ENCODE data around the gene CTU2. TPM values are rescaled to one million over a fixed set of nuclear protein-coding genes. Genes with fewer than 3 reads are reported as not detected.

Gene CTU2
- total and polyA plus RNA-seq, 2 donors (not counting 1 experiment from before 2014, with no cell fraction given), result 7.6 to 11.9 TPM

GRCh38 chr16:88744577-88745521 lies 38.5 kb downstream of the CTU2 start:
- H3K9ac ChIP-seq (ENCODE audit: insufficient read depth, low read length), result no peak overlapping the region
- H2AFZ ChIP-seq (ENCODE audit: low read length), result no peak overlapping the region
- H3K4me1 ChIP-seq (ENCODE audit: control insufficient read depth, extremely low read depth, insufficient read depth, low read length), result peaks cover 2% of the 10 kb centered on the region
- H3K4me3 ChIP-seq (replicated peaks in 1 of 4; ENCODE audit: control extremely low read depth in 1 of 4, insufficient read depth in 1 of 4, low read depth in 3 of 4, low read length in 4 of 4), result no peak overlapping the region
- peaks cover 30% of the 10 kb centered on the region for H3K36me3 ChIP-seq (ENCODE audit: control insufficient read depth, insufficient read depth, low read length)
- H3K9me3 ChIP-seq (ENCODE audit: control insufficient read depth, insufficient read depth, low read depth, low read length), result no peaks in the 10 kb centered on the region
- H4K20me1 ChIP-seq (ENCODE audit: control insufficient read depth, extremely low read depth, insufficient read depth, low read length), result peaks cover 1% of the 10 kb centered on the region
- H3K79me2 ChIP-seq (ENCODE audit: control insufficient read depth, insufficient read depth, low read length), result peaks cover 34% of the 10 kb centered on the region
- no peak overlapping the region for H3K4me2 ChIP-seq (ENCODE audit: extremely low read depth, insufficient read depth, low read length)
- no peak for DNase-seq (ENCODE audit: low read depth in 2 of 2)
- TF ChIP-seq CTCF (conservative IDR thresholded peaks at IDR 0.05 in 1 of 2, IDR thresholded peaks at IDR 0.05 in 1 of 2; ENCODE audit: low read depth in 1 of 2, low read length in 2 of 2), result no peak
- TF ChIP-seq EZH2 (IDR thresholded peaks at IDR 0.05; ENCODE audit: low read length, missing control alignments), result no peak
- H3K27me3 ChIP-seq (ENCODE audit: control insufficient read depth, insufficient read depth, low read length), result no peaks in the 10 kb centered on the region
- H3K27ac ChIP-seq (ENCODE audit: insufficient read depth, low read length), result no peak overlapping the region

GRCh38 chr16:88746506-88746905 lies 40.2 kb downstream of the CTU2 start:
- no peak overlapping the region for H2AFZ ChIP-seq (ENCODE audit: low read length)
- TF ChIP-seq CTCF (conservative IDR thresholded peaks at IDR 0.05 in 1 of 2, IDR thresholded peaks at IDR 0.05 in 1 of 2; ENCODE audit: low read depth in 1 of 2, low read length in 2 of 2) (no peak), EZH2 (IDR thresholded peaks at IDR 0.05; ENCODE audit: low read length, missing control alignments) (no peak)
- H3K4me1 ChIP-seq (ENCODE audit: control insufficient read depth, extremely low read depth, insufficient read depth, low read length), result peaks cover 2% of the 10 kb centered on the region
- peak in 1 of 2 donors; percentile 36 for DNase-seq (ENCODE audit: low read depth in 2 of 2)
- H3K4me3 ChIP-seq (replicated peaks in 1 of 4; ENCODE audit: control extremely low read depth in 1 of 4, insufficient read depth in 1 of 4, low read depth in 3 of 4, low read length in 4 of 4), result no peak overlapping the region
- no peaks in the 10 kb centered on the region for H3K27me3 ChIP-seq (ENCODE audit: control insufficient read depth, insufficient read depth, low read length)
- peaks cover 15% of the 10 kb centered on the region for H3K36me3 ChIP-seq (ENCODE audit: control insufficient read depth, insufficient read depth, low read length)
- H3K9ac ChIP-seq (ENCODE audit: insufficient read depth, low read length), result no peak overlapping the region
- no peak overlapping the region for H3K4me2 ChIP-seq (ENCODE audit: extremely low read depth, insufficient read depth, low read length)
- peaks cover 44% of the 10 kb centered on the region for H3K79me2 ChIP-seq (ENCODE audit: control insufficient read depth, insufficient read depth, low read length)
- H3K9me3 ChIP-seq (ENCODE audit: control insufficient read depth, insufficient read depth, low read depth, low read length), result no peaks in the 10 kb centered on the region
- no peak overlapping the region for H3K27ac ChIP-seq (ENCODE audit: insufficient read depth, low read length)
- peaks cover 1% of the 10 kb centered on the region for H4K20me1 ChIP-seq (ENCODE audit: control insufficient read depth, extremely low read depth, insufficient read depth, low read length)

- Histone ChIP-seq H3K4me2 (ENCODE audit: extremely low read depth, insufficient read depth, low read length) (no peak overlapping the region), H3K4me3 (replicated peaks in 1 of 4; ENCODE audit: control extremely low read depth in 1 of 4, insufficient read depth in 1 of 4, low read depth in 3 of 4, low read length in 4 of 4) (no peak overlapping the region), H3K36me3 (ENCODE audit: control insufficient read depth, insufficient read depth, low read length) (peaks cover 12% of the 10 kb centered on the region), H3K27ac (ENCODE audit: insufficient read depth, low read length) (no peak overlapping the region), H3K79me2 (ENCODE audit: control insufficient read depth, insufficient read depth, low read length) (peaks cover 52% of the 10 kb centered on the region), H3K9ac (ENCODE audit: insufficient read depth, low read length) (no peak overlapping the region), H3K4me1 (ENCODE audit: control insufficient read depth, extremely low read depth, insufficient read depth, low read length) (peaks cover 2% of the 10 kb centered on the region), H4K20me1 (ENCODE audit: control insufficient read depth, extremely low read depth, insufficient read depth, low read length) (peaks cover 1% of the 10 kb centered on the region), H2AFZ (ENCODE audit: low read length) (no peak overlapping the region), H3K27me3 (ENCODE audit: control insufficient read depth, insufficient read depth, low read length) (no peaks in the 10 kb centered on the region), H3K9me3 (ENCODE audit: control insufficient read depth, insufficient read depth, low read depth, low read length) (no peaks in the 10 kb centered on the region)
- DNase-seq (ENCODE audit: low read depth in 2 of 2), result no peak
- TF ChIP-seq EZH2 (IDR thresholded peaks at IDR 0.05; ENCODE audit: low read length, missing control alignments) (no peak), CTCF (conservative IDR thresholded peaks at IDR 0.05 in 1 of 2, IDR thresholded peaks at IDR 0.05 in 1 of 2; ENCODE audit: low read depth in 1 of 2, low read length in 2 of 2) (peak in 1 of 2 donors; percentile 24)
These were observed 41.4 kb downstream of the CTU2 start for GRCh38 chr16:88747588-88748301.

All from fibroblast of lung (primary cell).